ENCODE data around the gene CLHC1.
"Not testable (repeated sequence)": the region's sequence is repeated elsewhere in the genome, so short reads cannot be mapped to it uniquely, and the experiment has no call there.

The CLHC1 gene

GRCh38 chr2:55152475-55153412 is 79.3 kb downstream of the CLHC1 start:
- DNase-seq (ENCODE audit: low read depth in 2 of 2) = no peak

GRCh38 chr2:55151733-55152433 is 80.2 kb downstream of the CLHC1 start:
- DNase-seq (ENCODE audit: low read depth in 2 of 2) = no peak

- no peak for DNase-seq (ENCODE audit: low read depth in 2 of 2)
Observed at GRCh38 chr2:55150834-55151233, 81.3 kb downstream of the CLHC1 start.

- DNase-seq (ENCODE audit: low read depth in 2 of 2) = no peak
Observed at GRCh38 chr2:55148269-55148668, 83.8 kb downstream of the CLHC1 start.

- no peak for DNase-seq (ENCODE audit: low read depth in 2 of 2)
Observed at GRCh38 chr2:55147531-55147930, 84.6 kb downstream of the CLHC1 start.

- DNase-seq (ENCODE audit: low read depth in 2 of 2) = no peak
Observed at GRCh38 chr2:55147041-55147440, 85.1 kb downstream of the CLHC1 start.

GRCh38 chr2:55146263-55146662 is 85.8 kb downstream of the CLHC1 start:
- no peak for DNase-seq (ENCODE audit: low read depth in 2 of 2)

GRCh38 chr2:55144922-55145820 is 86.9 kb downstream of the CLHC1 start:
- DNase-seq (ENCODE audit: low read depth in 2 of 2) = no peak

GRCh38 chr2:55143706-55144105 is 88.4 kb downstream of the CLHC1 start:
- DNase-seq (ENCODE audit: low read depth in 2 of 2) = not testable (repeated sequence)

GRCh38 chr2:55142518-55142917 is 89.6 kb downstream of the CLHC1 start:
- no peak for DNase-seq (ENCODE audit: low read depth in 2 of 2)

- DNase-seq (ENCODE audit: low read depth in 2 of 2) = no peak
Observed at GRCh38 chr2:55141572-55142413, 90.3 kb downstream of the CLHC1 start.

- DNase-seq (ENCODE audit: low read depth in 2 of 2) = no peak
Observed at GRCh38 chr2:55140316-55141219, 91.5 kb downstream of the CLHC1 start.

- no peak for DNase-seq (ENCODE audit: low read depth in 2 of 2)
Observed at GRCh38 chr2:55139305-55139704, 92.8 kb downstream of the CLHC1 start.

GRCh38 chr2:55138882-55139229 is 93.2 kb downstream of the CLHC1 start:
- no peak for DNase-seq (ENCODE audit: low read depth in 2 of 2)

GRCh38 chr2:55138014-55138881 is 93.8 kb downstream of the CLHC1 start:
- no peak for DNase-seq (ENCODE audit: low read depth in 2 of 2)

- no peak for DNase-seq (ENCODE audit: low read depth in 2 of 2)
Observed at GRCh38 chr2:55137024-55137958, 94.8 kb downstream of the CLHC1 start.

- DNase-seq (ENCODE audit: low read depth in 2 of 2) = no peak
Observed at GRCh38 chr2:55136138-55136541, 96.0 kb downstream of the CLHC1 start.

GRCh38 chr2:55135491-55135890 is 96.6 kb downstream of the CLHC1 start:
- no peak for DNase-seq (ENCODE audit: low read depth in 2 of 2)
